GM12878 (cell line): Measurements from ENCODE around the gene CHRM3. TPM values are rescaled to one million over a fixed set of nuclear protein-coding genes. Genes with fewer than 3 reads are reported as not detected.

Source experiments
- ATAC-seq: fragments of 200-7000 bp; cut with Tn5 transposase; 3 replicates; pipeline ENCODE4 v1.9.1; 2020; ENCODE audit warnings: mild to moderate bottlenecking, moderate library complexity
- BruUV-seq: library from RNA; stranded (reverse); fragments of 400-500 nt; replicated peaks from 2 replicates; lab custom pipeline; 2021; lab: Mats Ljungman, UMichigan
- CTCF ChIA-PET: fragments of 300-600 bp; sonication (Branson Sonifier 250); formaldehyde crosslinking; extraction: SDS; loops from one replicate; lab custom pipeline; 2021; ENCODE audit warnings: inconsistent platforms; lab: Yijun Ruan, JAX
- POLR2A ChIA-PET: fragments of 350-600 bp; formaldehyde crosslinking; extraction: SDS; loops from one replicate; lab custom pipeline; 2021; ENCODE audit warnings: inconsistent platforms; lab: Charles Lee
- RAD21 ChIA-PET: fragments of 300-600 bp; sonication (Branson Sonifier 250); formaldehyde crosslinking; loops from one replicate; lab custom pipeline; 2023; ENCODE audit warnings: antibody characterized with exemption; ENCODE audit not compliant: unreplicated experiment; lab: Charles Lee
- SMC1A ChIA-PET: fragments of 300-600 bp; sonication (Branson Sonifier 250); formaldehyde crosslinking; loops from one replicate; lab custom pipeline; 2023; ENCODE audit not compliant: unreplicated experiment, uncharacterized antibody; lab: Charles Lee
- DNase-seq: peaks from one replicate; pipeline ENCODE4 v3.0.0-alpha.2; 2011; ENCODE audit warnings: low read depth, low spot score
- FAIRE-seq: peaks from 3 replicates; lab custom pipeline; 2011; peaks lifted over from hg19 to GRCh38; lab: Jason Lieb, UNC
- H2AFZ ChIP-seq: 2 replicates; pipeline ENCODE4 v1.6.0; 2011; ENCODE audit warnings: low read depth, low read length, control low read depth; ENCODE audit not compliant: control insufficient read depth
- H3K27ac ChIP-seq: 2 replicates; pipeline ENCODE4 v1.5.1; 2011; ENCODE audit warnings: control low read depth; ENCODE audit not compliant: control insufficient read depth, insufficient read depth
- H3K27me3 ChIP-seq, 2 experiments: replicated peaks in 1 of 2; 2 replicates each; pipeline versions ENCODE4 v1.6.0 to v1.6.1; 2011; ENCODE audit warnings: low read length in 1 of 2; ENCODE audit not compliant: control insufficient read depth in 2 of 2, insufficient read depth in 2 of 2
- H3K36me3 ChIP-seq, 2 experiments: 2 replicates each; pipeline ENCODE4 v1.5.1; 2011; ENCODE audit warnings: low read length in 1 of 2; ENCODE audit not compliant: control insufficient read depth in 2 of 2, insufficient read depth in 2 of 2
- H3K4me1 ChIP-seq: 2 replicates; pipeline ENCODE4 v1.6.1; 2011; ENCODE audit warnings: mild to moderate bottlenecking, low read length, moderate library complexity, mixed read lengths; ENCODE audit not compliant: control insufficient read depth, insufficient read depth
- H3K4me2 ChIP-seq: 2 replicates; pipeline ENCODE4 v1.6.0; 2011; ENCODE audit warnings: control low read depth; ENCODE audit not compliant: control insufficient read depth, insufficient read depth
- H3K4me3 ChIP-seq: fragments of 200-600 bp; sonication (generic); 2 replicates; pipeline ENCODE4 v1.5.1; 2016
- H3K79me2 ChIP-seq: 2 replicates; pipeline ENCODE4 v1.6.0; 2011; ENCODE audit warnings: low read length; ENCODE audit not compliant: control insufficient read depth, insufficient read depth
- H3K9ac ChIP-seq: 2 replicates; pipeline ENCODE4 v1.8.0; 2011; ENCODE audit warnings: low read length, control low read depth, mixed read lengths; ENCODE audit not compliant: control insufficient read depth, insufficient read depth
- H3K9me3 ChIP-seq: replicated peaks from 3 replicates; pipeline ENCODE4 v1.5.1; 2011; ENCODE audit warnings: mild to moderate bottlenecking, low read length; ENCODE audit not compliant: control insufficient read depth, insufficient read depth
- H4K20me1 ChIP-seq: 2 replicates; pipeline ENCODE4 v1.6.0; 2011; ENCODE audit not compliant: control insufficient read depth, insufficient read depth
- ATF2 ChIP-seq: IDR thresholded peaks from 2 replicates; pipeline ENCODE4 v1.6.1; 2012; ENCODE audit warnings: low read length, inconsistent platforms
- CBX3 ChIP-seq: fragments of 200-600 bp; sonication (generic); IDR thresholded peaks from 2 replicates; pipeline ENCODE4 v1.6.1; 2016; ENCODE audit warnings: low read depth, borderline replicate concordance
- EGR1 ChIP-seq, 2 experiments: IDR thresholded peaks; 1 replicate in 1 of 2; 2 replicates in 1 of 2; pipeline ENCODE4 v1.6.1; 2011 to 2012; ENCODE audit warnings: low read depth in 2 of 2, low read length in 2 of 2, borderline replicate concordance in 1 of 2, mild to moderate bottlenecking in 1 of 2, moderate library complexity in 1 of 2
- SPI1 ChIP-seq: IDR thresholded peaks from 2 replicates; pipeline ENCODE4 v1.6.1; 2011; ENCODE audit warnings: low read depth, mild to moderate bottlenecking, low read length, moderate library complexity, borderline replicate concordance; ENCODE audit not compliant: insufficient read depth
- TAF1 ChIP-seq: IDR thresholded peaks from 2 replicates; pipeline ENCODE4 v1.6.1; 2011; ENCODE audit warnings: mild to moderate bottlenecking, low read depth, low read length, borderline replicate concordance
- whole genome bisulfite sequencing: methylation state at CpG from one replicate; pipeline ENCODE4 v1.1.6; 2016; ENCODE audit warnings: low lambda C conversion rate; ENCODE audit not compliant: insufficient replicate concordance, insufficient coverage; ENCODE audit errors: missing lambda C conversion rate; 5-methylcytosine and 5-hydroxymethylcytosine counted together
- in situ Hi-C: fragments of 300-500 bp; cut with MboI; formaldehyde crosslinking; loops from 9 replicates; pipeline ENCODE4 v1.14.3; 2018; ENCODE audit warnings: mixed read lengths
- intact Hi-C: fragments of 100-400 bp; cut with micrococcal nuclease; formaldehyde crosslinking; loops from one replicate; pipeline ENCODE4 v1.14.2; 2022; ENCODE audit not compliant: unreplicated experiment
- polyA plus RNA-seq, 11 experiments: library from polyadenylated mRNA; depleted of rRNA in 4 of 11; unstranded in 6 of 11; stranded (reverse) in 5 of 11; fragments of >200 nt; fragmentation: Nextera tagmentation in 4 of 11; fragmentation: Illumina TruSeq in 1 of 11; extraction: Ambion mirVana in 4 of 11; extraction: Trizol in 1 of 11; gene quantifications; 1 replicate in 1 of 11; 2 replicates in 10 of 11; pipeline versions ENCODE4 v1.2.1 to v1.2.3, GENCODE V29; 2011 to 2016; ENCODE audit warnings: inconsistent platforms in 2 of 11, missing spikeins in 2 of 11, low read depth in 1 of 11
- total RNA-seq, 4 experiments: library from RNA; depleted of rRNA in 3 of 4; stranded (reverse); fragments of >200 nt in 3 of 4; fragmentation: Illumina TruSeq in 1 of 4; extraction: Trizol in 1 of 4; gene quantifications; 2 replicates each; pipeline versions ENCODE4 v1.2.1 to v1.2.3, GENCODE V29; 2013 to 2021
- TF ChIP-seq, protein P1 (sequence below): fragments of 450-650 bp; IDR thresholded peaks from 2 replicates; pipeline ENCODE4 v1.6.1; 2016; ENCODE audit warnings: mild to moderate bottlenecking
- TF ChIP-seq, protein P2 (sequence below): fragments of 450-650 bp; IDR thresholded peaks from 2 replicates; pipeline ENCODE4 v1.6.1; 2017; ENCODE audit warnings: mild to moderate bottlenecking, moderate library complexity

The CHRM3 gene
- total and polyA plus RNA-seq, 10 of the 15 experiments (the other 5 are each of a cell fraction or from before 2014, with no cell fraction given): 0.06 to 0.12 TPM; not detected in 8

GRCh38 chr1:239422818-239423217 lies 36.5 kb downstream of the CHRM3 start:
- BruUV-seq: no TSS peak

DNA sequence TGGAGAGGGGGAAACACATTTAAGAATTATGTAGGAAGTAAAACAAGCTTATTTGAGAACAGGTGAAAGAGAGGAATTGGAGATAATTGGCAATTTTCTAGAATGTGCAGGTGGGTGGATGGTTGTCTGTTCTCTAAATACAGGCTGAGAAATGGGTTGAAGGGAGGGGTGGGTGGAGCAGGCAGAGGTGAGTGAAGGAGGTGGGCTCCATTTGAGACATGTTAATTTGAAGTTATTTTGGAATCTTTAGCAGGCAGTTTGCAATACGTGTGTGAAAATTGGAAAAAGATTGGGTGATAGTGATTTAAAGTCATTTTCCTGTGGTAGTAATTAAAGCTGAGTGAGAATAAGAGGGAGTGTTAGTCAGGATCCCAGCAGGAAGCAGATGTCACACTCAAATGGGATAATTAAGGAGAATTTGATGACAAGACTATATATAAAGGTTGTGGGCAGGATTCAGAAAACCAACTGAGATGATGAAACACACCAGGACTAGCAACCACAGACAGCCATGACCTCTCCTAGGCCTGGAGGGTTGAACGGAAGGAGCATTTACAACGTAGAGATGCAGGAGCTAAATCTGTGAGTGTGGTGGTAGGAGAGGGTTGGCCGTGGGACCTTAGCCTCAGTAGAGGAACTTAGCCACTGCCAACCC lies 40.6 kb downstream of the CHRM3 start:
- Histone ChIP-seq H3K9ac (no peak overlapping the region), H3K4me3 (no peak overlapping the region), H3K4me2 (no peak overlapping the region), H3K27me3 (no peaks in the 10 kb centered on the region), H2AFZ (no peak overlapping the region), H3K9me3 (no peaks in the 10 kb centered on the region), H3K36me3 (no peaks in the 10 kb centered on the region), H4K20me1 (no peaks in the 10 kb centered on the region), H3K79me2 (no peaks in the 10 kb centered on the region), H3K4me1 (no peaks in the 10 kb centered on the region), H3K27ac (no peak overlapping the region)
- ChIA-PET SMC1A (no interaction called here), POLR2A (no interaction called here), RAD21 (no interaction called here), CTCF (no interaction called here)
- intact Hi-C loops (no loop called here), in situ Hi-C loops (no loop called here)
- no TSS peak for BruUV-seq
- no peak for ATAC-seq
- no peak for DNase-seq
- WGBS: 24% methylated on average over 4 of the region's 4 CpGs
- no peak for FAIRE-seq
- TF ChIP-seq, protein P1, sequence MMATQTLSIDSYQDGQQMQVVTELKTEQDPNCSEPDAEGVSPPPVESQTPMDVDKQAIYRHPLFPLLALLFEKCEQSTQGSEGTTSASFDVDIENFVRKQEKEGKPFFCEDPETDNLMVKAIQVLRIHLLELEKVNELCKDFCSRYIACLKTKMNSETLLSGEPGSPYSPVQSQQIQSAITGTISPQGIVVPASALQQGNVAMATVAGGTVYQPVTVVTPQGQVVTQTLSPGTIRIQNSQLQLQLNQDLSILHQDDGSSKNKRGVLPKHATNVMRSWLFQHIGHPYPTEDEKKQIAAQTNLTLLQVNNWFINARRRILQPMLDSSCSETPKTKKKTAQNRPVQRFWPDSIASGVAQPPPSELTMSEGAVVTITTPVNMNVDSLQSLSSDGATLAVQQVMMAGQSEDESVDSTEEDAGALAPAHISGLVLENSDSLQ: no peak
- TF ChIP-seq, protein P2, sequence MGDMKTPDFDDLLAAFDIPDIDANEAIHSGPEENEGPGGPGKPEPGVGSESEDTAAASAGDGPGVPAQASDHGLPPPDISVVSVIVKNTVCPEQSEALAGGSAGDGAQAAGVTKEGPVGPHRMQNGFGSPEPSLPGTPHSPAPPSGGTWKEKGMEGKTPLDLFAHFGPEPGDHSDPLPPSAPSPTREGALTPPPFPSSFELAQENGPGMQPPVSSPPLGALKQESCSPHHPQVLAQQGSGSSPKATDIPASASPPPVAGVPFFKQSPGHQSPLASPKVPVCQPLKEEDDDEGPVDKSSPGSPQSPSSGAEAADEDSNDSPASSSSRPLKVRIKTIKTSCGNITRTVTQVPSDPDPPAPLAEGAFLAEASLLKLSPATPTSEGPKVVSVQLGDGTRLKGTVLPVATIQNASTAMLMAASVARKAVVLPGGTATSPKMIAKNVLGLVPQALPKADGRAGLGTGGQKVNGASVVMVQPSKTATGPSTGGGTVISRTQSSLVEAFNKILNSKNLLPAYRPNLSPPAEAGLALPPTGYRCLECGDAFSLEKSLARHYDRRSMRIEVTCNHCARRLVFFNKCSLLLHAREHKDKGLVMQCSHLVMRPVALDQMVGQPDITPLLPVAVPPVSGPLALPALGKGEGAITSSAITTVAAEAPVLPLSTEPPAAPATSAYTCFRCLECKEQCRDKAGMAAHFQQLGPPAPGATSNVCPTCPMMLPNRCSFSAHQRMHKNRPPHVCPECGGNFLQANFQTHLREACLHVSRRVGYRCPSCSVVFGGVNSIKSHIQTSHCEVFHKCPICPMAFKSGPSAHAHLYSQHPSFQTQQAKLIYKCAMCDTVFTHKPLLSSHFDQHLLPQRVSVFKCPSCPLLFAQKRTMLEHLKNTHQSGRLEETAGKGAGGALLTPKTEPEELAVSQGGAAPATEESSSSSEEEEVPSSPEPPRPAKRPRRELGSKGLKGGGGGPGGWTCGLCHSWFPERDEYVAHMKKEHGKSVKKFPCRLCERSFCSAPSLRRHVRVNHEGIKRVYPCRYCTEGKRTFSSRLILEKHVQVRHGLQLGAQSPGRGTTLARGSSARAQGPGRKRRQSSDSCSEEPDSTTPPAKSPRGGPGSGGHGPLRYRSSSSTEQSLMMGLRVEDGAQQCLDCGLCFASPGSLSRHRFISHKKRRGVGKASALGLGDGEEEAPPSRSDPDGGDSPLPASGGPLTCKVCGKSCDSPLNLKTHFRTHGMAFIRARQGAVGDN: no peak
- TF ChIP-seq SPI1: no peak

More at GRCh38 chr1:239422818-239423217, 36.5 kb downstream of the CHRM3 start:
- ATAC-seq: no peak
- H3K4me3 ChIP-seq: no peak overlapping the region
- no peak overlapping the region for H3K4me2 ChIP-seq
- H3K27ac ChIP-seq: no peak overlapping the region
- CTCF ChIA-PET: no interaction called here
- H2AFZ ChIP-seq: no peak overlapping the region
- SMC1A ChIA-PET: no interaction called here
- no peak for FAIRE-seq
- no peaks in the 10 kb centered on the region for H4K20me1 ChIP-seq
- H3K4me1 ChIP-seq: no peaks in the 10 kb centered on the region
- TF ChIP-seq ATF2 (no peak), EGR1 (IDR thresholded peaks at IDR 0.05; ENCODE audit: borderline replicate concordance in 1 of 2, low read depth in 2 of 2, low read length in 2 of 2) (no peak), TAF1 (no peak), CBX3 (no peak)
- H3K79me2 ChIP-seq: no peaks in the 10 kb centered on the region
- no peaks in the 10 kb centered on the region for H3K27me3 ChIP-seq
- WGBS: 11% methylated on average over 3 of the region's 3 CpGs
- RAD21 ChIA-PET: no interaction called here
- H3K9ac ChIP-seq: no peak overlapping the region
- DNase-seq: no peak
- H3K9me3 ChIP-seq: no peaks in the 10 kb centered on the region
- intact Hi-C loops (no loop called here), in situ Hi-C loops (no loop called here)
- POLR2A ChIA-PET: no interaction called here
- no peaks in the 10 kb centered on the region for H3K36me3 ChIP-seq
